GM21576 (cell line): ENCODE measurements around the gene PLEKHO2.

ENCODE experiments used
- ATAC-seq: cut with Tn5 transposase; IDR thresholded peaks from one replicate; pipeline ENCODE4 v1.9.1; 2021; ENCODE audit warnings: mild to moderate bottlenecking, moderate library complexity; ENCODE audit not compliant: unreplicated experiment

Gene PLEKHO2

DNA sequence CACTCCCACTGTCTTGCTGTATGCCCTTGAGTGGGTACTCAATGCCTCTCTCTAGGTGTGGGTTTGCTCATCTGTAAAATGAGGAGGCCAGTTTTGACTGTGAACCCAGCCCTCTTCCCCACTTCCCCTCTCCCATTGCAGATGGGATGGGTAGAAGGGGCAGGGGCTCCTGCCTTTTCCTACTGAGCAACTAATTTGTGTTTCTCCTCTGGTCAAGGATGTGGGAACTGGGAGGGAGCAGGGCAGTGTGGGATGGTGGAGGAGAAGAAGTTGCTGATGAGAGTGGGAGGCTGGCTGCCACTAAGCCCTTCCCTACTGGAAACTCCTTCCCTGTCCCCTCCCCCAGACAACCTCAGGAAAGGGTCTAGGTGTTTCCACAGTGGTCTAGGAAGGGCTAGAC is 49.8 kb downstream of the PLEKHO2 start:
- no peak for ATAC-seq

DNA sequence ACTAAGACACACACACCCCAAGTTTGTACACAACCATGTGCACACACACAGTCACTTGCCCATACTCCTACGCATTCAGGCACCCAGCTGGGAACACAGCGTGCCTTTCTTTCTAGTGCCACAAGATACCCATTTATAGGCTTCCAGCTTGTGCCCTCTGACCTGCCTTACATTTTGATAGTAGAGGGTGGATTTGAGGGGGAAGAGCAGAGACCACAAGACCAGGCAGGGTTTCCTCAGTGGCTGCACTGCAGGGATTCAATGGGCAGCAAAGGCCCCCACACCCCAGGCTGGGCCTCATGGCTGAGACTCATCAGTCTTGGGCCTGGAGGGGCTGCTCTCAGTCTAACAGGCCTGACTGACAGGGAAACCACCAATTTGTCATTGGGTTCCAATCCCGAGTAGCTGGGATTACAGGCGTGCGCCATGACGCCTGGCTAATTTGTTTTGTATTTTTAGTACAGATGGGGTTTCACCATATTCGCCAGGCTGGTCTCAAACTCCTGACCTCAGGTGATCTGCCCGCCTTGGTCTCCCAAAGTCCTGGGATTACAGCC is 51.2 kb downstream of the PLEKHO2 start:
- ATAC-seq, result no peak

DNA sequence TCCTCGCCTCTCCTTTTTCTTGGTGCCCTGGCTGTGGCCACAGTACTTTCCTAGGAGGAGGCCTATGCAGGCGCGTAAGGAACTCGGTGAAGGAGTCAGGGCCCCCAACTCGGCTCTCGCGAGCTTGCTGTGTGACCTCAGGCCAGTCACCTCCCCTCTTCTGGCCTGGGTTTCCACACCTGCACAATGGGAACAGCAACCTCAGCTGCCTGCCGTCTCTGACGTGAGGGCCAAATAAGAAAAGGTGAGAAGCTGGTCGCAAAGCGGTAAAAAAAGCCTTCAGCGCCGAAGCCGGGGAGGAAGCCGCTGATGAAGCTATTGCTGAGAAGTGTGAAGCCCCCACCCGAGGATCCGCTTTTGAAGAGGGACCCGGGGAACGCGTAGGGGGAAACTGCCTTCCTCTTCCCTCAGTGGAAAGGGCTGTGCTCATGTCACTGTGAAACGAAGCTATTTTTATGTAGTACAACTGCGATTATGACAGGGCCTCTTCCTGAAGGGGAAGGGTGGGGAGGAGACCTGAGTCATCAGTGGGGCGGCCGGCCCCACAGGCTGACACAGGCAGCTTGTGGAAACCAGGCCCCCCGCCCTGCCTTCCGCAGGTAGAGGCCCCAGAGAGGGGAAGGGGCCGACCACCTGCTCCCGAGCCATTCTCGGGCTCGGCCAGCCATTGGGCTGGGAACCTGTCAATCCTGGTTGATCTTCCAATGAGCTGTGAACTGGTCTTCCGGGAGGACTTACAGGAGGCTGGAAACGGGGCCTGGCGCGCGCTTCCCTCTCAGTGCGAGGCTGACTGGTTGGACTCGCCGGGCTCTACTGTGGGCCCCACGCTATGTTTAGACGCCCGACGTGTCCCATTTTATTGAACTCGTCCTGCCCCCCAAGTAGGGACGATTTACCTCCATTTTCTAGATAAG is 52.0 kb downstream of the PLEKHO2 start:
- peak; percentile 58 for ATAC-seq

DNA sequence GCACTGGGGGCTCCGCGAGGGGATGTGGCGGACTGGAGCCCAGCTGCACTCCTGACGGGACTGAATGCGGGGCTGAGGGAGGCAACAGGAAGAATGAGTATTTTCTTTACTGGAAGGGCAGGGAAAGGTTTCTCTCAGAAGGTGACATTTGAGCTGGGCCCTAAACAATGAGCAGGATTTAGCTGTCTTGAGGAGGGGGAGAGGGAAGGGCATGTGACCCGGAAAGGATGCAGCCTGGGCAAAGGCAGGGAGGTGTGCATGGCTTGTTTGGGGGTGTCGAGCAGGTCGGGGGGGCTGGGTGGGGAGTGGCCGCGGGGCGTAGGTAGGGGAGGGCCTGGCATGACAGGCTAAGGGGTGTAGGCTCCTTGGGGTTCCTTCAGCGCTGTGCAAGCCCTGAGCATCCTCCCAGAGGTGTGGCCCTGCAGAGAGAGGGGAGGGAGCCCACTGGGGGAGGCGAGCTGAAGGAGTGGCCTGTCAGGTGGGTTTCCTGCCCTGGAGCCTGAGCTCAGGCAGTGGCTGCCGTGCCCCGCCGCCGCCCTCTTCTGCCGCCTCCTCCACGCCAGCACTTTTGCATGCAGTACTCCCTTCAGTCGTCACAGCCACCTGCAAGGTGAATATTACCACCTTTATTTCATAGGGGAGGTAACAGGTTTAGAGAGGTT is 52.8 kb downstream of the PLEKHO2 start:
- ATAC-seq, result peak; percentile 26

DNA sequence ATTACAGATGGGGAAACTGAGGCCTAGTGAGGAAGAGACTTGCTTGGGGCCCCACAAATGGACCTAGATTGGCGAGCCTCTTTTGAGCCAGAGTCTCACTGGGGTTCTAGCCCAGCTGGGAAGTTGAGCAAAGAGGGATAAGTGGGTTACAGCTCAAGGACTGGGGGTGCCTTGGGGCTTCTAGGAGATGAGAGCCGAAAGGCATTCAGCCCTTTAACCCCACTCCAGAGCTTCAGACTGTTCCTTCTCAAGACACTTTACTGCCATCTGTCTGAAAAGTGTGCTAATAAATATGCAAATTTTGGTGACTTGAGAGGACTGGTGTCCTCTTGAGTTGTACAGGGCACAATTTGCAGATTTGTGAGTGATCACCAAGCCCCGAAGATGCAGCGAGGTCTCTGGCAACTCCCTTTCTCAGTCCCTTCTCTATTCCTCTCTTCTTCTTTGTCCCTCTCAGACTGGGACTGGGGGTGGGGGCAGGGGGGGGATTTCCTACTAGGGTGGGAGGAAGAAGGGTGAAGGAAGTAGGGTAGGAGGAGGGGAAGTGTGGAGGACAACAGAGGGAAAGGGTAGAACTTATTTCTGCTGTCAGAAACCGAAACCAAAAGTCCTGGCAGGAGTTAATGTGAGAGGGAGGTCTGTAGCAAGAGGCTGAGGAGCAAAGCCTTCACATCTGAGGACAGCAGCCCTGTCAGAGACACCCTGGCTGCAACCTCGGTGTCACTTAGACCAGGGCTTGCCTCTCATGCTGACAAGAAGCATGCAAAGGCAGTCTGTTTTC is 53.8 kb downstream of the PLEKHO2 start:
- no peak for ATAC-seq

DNA sequence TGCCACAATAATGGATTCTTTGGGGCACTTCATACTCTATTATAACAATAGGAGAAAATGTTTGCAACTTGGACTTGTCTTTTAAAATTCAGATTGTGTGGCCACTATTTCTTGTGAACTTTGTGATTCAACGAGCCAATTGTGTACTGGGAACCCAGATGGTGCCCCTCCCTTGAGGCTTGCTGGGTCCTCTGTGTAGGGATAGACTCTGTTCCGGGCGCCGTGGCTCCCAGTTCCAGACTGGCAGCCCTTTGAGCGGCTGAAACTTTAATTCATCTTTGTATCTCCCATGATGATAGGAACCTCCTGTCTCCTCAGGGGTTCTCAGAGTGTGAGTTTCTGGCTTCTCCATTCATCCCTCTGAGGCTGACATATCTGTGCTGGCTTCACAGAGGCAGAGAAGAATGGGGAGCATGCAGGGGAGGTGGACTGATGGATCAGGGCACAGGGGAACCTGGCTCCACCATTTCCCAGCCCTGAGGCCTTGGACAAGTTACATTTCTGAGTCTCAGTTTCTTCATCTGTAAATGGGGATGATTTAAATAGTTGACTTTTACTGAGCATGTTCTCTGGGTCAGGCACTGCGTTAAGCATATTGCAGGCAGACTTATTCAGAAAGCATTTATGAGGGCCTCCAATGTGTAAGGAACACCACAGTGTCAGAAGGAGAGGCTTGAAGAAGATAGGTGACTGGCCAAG is 54.8 kb downstream of the PLEKHO2 start:
- ATAC-seq, result no peak

DNA sequence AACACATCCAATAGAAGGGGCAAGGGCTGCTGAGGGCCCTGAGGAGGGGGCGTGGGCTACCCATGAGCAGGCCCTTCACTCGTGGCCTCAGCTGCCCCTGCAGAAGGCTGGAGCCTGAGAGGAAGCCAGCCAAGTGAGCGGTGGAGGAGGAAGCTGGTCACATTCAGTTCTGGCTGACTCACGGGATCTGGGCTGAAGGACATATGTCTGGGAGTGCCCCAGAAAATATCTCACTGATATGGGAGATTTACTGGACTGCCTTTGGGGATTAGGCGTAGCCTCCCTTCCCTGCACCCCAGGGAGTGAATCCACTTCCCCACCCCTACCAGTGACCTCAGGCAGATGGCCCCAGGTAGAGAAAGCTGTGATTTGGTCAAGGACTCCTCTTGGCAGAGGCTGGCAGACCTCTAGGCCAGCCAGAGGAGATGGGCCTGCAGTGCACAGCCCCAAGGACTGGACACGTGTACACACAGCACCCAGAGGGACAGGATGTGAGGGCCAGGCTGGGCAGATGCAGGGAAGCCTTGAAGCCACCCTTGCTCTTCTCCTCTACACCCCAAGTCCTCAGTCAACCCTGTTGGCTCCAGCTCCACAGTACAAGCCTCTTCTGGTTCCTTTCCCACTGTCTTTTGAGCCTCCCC is 55.8 kb downstream of the PLEKHO2 start:
- no peak for ATAC-seq

DNA sequence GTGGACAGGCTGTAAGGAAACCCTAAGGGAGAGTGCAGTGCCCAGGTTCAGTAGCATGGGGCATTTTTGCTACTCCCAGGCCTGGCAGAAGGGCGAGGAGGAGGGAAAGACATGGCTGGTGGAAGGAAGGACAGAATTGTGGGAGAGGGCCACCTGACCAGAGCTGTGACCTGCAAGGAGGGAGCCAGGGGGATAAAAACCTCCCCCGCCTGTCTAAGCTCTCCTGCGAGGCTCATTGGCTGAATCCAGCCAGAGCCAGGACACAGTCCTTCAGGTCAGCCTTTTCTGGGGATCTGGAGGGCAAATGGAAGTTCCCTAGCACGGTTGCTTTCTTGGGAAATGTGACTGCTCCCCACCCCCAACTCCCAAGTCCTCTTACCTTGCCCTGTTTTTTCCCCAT is 56.7 kb downstream of the PLEKHO2 start:
- ATAC-seq, result no peak

DNA sequence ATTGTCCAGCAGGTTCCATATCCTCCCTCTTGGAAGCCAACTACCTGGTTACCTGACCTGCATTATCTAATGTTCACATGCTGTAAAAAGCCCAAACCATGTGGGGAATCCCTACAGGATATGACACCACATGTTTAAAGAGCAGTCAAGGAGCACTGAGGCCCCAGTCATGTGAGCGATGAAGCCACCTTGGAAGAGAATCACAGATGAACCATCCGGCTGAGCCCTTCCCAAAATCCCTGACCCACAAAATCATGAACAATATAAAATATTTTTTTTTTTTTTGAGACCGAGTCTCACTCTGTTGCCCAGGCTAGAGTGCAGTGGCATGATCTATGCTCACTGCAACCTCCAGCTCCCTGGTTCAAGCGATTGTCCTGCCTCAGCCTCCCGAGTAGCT is 59.4 kb downstream of the PLEKHO2 start:
- ATAC-seq, result no peak

DNA sequence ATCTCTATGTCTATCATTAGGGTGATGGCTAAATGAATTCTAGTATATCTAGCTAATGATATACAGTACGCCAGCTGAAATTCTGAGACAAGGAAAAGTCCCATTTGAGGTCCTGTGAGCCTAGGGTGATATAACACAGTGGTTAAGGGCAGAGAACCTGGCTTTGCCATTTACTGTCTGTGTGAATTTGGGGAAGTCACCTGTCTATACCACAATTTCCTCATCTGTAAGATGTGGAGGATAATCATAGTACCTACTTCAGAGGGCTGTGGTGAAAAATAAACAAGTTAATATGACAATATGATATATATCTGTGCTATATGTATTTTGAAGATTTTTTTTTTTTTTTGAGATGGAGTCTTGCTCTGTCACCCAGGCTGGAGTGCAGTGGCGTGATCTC is 60.2 kb downstream of the PLEKHO2 start:
- no peak for ATAC-seq

DNA sequence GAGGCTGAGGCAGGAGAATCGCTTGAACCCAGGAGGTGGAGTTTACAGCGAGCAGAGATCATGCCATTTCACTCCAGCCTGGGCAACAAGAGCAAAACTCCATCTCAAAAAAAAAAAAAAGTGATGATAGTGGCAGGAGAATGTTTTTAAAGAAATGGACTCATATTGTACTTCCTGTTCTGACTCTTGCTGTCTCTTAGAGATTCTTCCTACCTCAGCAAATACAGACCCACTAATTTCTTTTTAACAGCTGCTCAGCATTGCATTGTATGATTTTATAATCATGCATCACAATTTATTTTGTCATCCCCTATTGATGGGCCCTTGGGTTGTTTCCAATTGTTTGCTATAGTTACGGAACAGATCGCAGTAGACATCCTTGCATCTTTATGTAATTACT is 61.1 kb downstream of the PLEKHO2 start:
- ATAC-seq, result no peak

DNA sequence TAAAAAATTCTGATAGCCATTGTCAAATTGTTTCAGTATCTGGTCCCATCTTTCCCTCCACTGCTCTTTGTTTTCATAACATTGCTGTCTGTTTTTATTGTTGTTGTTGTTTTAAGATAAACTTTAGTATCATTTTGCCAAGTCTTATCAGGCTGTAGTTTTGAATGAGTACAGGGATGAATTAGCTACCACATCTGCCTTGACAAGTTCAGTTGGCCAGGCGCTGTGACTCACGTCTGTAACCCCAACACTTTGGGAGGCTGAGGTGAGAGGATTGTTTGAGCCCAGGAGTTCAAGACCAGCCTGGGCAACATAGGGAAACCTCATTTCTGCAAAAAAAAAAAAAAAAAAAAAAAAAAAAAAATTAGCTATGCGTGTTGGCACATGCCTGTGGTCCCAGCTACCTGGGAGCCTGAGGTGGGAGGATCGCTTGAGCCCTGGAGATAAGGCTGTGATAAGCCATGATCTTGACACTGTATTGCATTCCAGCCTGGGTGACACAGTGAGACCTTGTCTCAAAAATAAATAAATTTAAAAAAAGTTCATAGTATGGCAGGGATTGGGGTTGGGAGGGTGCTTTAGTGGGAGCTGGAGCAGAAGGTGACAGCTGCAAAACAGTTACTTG is 61.7 kb downstream of the PLEKHO2 start:
- no peak for ATAC-seq

DNA sequence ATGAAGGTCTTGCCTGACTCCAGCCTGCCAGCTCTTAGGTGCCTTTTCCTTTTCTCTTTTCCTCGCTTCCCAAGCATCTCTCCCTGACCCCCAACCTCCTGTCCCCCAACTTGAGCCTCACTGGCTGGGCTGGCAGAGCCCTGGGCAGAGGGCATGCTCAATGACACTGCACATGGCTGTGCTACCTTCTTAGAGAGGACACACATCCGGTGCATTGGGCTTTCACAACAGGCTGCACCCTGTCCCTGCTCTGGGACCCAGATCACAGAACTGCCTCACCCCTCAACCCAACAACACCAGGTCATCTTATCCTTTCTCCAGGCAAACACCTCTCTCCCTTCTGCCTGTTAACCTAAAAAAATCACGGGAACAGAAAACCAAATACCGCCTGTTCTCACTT is 62.5 kb downstream of the PLEKHO2 start:
- no peak for ATAC-seq

DNA sequence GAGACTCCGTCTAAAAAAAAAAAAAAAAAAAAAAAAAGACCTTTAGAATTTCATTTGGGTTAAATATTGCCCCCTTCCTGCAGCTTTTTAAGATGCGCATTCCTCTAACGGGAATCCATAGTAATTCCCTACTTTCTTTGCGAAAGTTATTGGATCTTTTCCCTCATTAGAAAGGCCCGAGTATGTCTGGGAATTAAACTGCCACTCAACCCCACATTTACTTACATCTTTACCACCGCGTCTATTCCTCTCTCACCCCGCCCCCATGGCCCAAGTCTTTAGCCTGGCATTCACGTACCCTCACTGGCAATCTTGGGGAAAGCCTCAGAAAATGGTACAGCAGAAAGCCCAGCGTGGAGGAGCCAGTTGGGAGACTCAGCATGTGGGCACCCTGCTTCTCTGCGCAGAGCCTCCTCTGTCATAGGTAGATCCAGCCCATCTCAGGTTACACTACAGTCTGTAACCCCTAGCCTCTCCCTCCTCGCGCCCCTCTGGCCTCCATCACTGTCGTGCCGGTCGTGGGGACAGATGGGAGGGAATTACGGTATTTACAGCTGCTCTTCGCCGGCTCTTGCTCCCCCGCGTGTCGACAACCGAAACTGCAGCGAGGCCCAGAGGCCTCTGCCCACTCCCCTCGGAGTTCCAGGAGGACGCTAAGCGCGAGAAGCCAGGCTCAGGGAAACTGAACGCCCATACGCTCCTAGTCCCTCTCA is 63.6 kb downstream of the PLEKHO2 start:
- ATAC-seq, result no peak

DNA sequence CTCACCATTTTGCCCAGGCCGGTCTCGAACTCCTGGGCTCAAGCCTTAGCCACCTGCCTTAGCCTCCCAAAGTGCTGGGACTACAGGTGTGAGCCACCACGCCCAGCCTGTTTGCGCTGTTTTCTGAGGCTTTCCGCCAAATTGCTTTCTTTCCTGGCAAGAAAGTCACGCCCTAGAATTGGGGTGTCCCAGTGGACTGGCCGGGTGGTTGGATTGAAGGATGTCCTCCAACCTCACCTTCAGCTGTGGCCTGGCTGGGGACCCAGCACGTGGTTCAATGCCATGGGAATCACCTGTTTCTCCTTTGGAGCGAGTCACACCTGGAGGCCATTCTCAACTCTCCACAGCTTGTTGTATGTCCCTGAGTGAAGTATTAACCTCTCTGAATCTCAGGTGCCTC is 64.2 kb downstream of the PLEKHO2 start:
- ATAC-seq, result no peak

DNA sequence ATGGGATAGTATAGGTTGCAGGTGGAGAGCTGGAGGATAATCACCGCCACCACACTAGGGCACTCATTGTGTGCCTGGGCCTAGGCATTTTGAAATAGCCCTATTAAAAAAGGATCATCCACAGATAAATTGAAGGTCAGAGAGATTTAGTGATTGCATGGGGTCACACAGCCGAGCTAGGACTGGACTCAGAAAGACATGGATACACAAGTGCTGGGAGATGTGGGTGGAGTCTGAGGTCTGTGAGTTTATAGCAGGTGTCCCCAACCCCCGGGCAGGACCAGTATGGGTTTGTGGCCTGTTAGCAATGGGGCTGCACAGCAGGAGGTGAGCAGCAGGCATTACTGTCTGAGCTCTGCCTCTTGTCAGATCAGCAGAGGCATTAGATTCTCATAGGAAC is 64.7 kb downstream of the PLEKHO2 start:
- ATAC-seq, result no peak

DNA sequence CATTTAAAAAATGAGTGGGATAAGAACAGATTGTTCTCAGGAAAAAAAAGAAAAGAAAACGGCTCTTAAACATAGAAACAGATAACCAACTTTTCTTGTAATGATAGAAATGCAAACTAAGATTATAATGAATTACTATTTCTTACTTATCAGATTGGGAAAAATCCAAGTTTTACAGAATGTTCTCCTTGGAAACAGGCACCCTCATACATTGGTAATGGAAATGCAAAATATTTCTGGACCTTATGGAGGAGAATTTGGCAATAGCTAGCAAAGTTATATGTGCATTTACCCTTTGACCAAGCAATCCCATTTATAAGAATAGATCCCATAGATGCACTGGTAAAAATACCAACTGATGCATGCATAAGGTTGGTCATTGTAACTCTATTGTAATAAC is 66.3 kb downstream of the PLEKHO2 start:
- no peak for ATAC-seq

DNA sequence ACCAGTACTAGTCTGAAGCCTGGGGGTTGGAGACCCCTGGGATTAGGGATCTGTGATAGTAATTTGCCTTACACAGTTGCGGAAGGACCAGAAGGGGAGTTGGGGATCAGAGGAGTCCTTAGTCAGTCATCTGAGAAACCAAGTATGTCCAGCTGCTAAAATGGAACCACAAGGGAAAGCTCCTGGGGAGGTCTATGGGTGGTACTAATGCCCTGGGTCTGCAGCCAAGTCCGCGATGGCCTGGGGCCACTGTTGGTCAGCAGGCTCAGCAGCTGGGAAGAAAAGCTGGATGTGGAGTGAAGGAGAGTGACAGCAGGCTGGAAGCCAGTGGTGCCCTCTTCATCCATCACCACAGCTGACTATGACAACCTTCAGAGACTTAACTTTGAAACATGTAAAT is 67.8 kb downstream of the PLEKHO2 start:
- ATAC-seq, result no peak
